Dendritic cell treated with granulocyte-macrophage colony-stimulating factor and Interleukin-4, amounts not matched to agents 40 ng/mL and 50 ng/mL, for 4 days (primary cell): ENCODE measurements around the gene CAB39.
A peak's percentile ranks its signal among the peaks of the same experiment; 100 is the strongest.

ENCODE experiments used
- H3K27ac Mint-ChIP-seq: one replicate; pipeline ENCODE4 v1.8.0; 2022; ENCODE audit warnings: mild to moderate bottlenecking, mixed read lengths
- H3K27me3 Mint-ChIP-seq: one replicate; pipeline ENCODE4 v1.8.0; 2022; ENCODE audit warnings: mild to moderate bottlenecking, mixed read lengths
- H3K36me3 Mint-ChIP-seq: one replicate; pipeline ENCODE4 v1.8.0; 2022; ENCODE audit warnings: low read depth, mixed read lengths
- H3K4me1 Mint-ChIP-seq: one replicate; pipeline ENCODE4 v1.8.0; 2022; ENCODE audit warnings: low read depth, mixed read lengths
- H3K4me3 Mint-ChIP-seq: one replicate; pipeline ENCODE4 v1.8.0; 2022; ENCODE audit warnings: mild to moderate bottlenecking, moderate library complexity, mixed read lengths
- H3K9me3 Mint-ChIP-seq: one replicate; pipeline ENCODE4 v1.8.0; 2022; ENCODE audit warnings: mixed read lengths
- intact Hi-C: fragments of 100-400 bp; cut with micrococcal nuclease; formaldehyde crosslinking; loops from one replicate; pipeline ENCODE4 v1.15.0; 2022

CAB39 gene

GRCh38 chr2:230734247-230735175 is 21.9 kb downstream of the CAB39 start:
- H3K4me1 Mint-ChIP-seq, result peaks cover 49% of the 10 kb centered on the region
- H3K36me3 Mint-ChIP-seq, result peaks cover 25% of the 10 kb centered on the region
- no peak overlapping the region for H3K4me3 Mint-ChIP-seq
- intact Hi-C loops, result no loop called here
- H3K27ac Mint-ChIP-seq, result peak overlapping the region; percentile 65
- H3K27me3 Mint-ChIP-seq, result no peaks in the 10 kb centered on the region
- no peaks in the 10 kb centered on the region for H3K9me3 Mint-ChIP-seq

DNA sequence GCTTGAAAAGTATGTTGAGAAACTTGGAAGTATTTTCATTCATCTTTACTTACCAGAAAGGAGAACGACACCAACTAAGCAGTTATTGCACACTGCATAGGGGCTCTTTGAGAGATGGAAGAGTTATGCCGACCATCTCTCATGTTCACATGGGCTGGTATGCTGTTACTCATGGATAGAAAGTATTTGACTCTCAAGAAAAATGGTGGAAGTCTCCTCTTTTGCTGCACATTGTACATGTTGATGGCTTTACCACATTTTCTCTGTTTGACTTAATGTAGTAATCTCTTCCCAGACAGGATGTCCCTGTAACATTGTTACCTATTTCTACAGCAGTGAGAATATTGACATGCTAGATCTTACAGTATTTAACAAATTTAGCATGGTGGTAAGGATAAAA is 23.2 kb downstream of the CAB39 start:
- H3K4me3 Mint-ChIP-seq, result no peak overlapping the region
- intact Hi-C loops, result no loop called here
- peaks cover 54% of the 10 kb centered on the region for H3K4me1 Mint-ChIP-seq

GRCh38 chr2:230737300-230737699 is 24.7 kb downstream of the CAB39 start:
- no peaks in the 10 kb centered on the region for H3K27me3 Mint-ChIP-seq
- H3K4me1 Mint-ChIP-seq, result peaks cover 53% of the 10 kb centered on the region
- intact Hi-C loops, result no loop called here
- no peak overlapping the region for H3K27ac Mint-ChIP-seq
- H3K4me3 Mint-ChIP-seq, result no peak overlapping the region
- H3K9me3 Mint-ChIP-seq, result no peaks in the 10 kb centered on the region
- H3K36me3 Mint-ChIP-seq, result peaks cover 49% of the 10 kb centered on the region

More for the DNA sequence above, 23.2 kb downstream of the CAB39 start:
- Mint-ChIP-seq H3K9me3 (no peaks in the 10 kb centered on the region), H3K27ac (no peak overlapping the region), H3K36me3 (peaks cover 39% of the 10 kb centered on the region), H3K27me3 (no peaks in the 10 kb centered on the region)

DNA sequence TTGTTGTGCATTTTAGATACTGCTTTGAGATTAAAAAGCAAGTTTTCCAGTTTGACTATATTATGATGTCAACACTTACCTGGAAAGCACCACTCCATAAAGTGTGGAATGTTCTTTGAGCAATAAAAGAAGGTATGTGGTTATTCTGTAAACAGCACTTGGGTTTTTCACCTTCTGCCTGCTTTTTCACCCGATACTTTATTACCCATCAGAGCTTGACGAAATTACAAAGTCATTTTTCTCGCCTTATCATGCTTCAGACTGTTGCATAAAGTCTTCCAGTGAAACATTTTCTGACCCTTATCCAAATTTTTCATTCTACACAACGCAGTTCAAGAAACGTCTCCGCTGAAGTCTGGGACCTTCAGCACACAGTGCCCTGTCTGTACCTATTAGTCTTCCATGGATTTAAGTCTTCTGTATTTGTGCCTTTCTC is 25.2 kb downstream of the CAB39 start:
- Mint-ChIP-seq H3K27ac (no peak overlapping the region), H3K9me3 (no peaks in the 10 kb centered on the region), H3K4me1 (peaks cover 53% of the 10 kb centered on the region), H3K4me3 (no peak overlapping the region), H3K27me3 (no peaks in the 10 kb centered on the region), H3K36me3 (peaks cover 54% of the 10 kb centered on the region)
- intact Hi-C loops, result no loop called here

- peaks cover 57% of the 10 kb centered on the region for H3K36me3 Mint-ChIP-seq
- no peak overlapping the region for H3K4me3 Mint-ChIP-seq
- intact Hi-C loops, result no loop called here
- H3K27me3 Mint-ChIP-seq, result no peaks in the 10 kb centered on the region
- H3K9me3 Mint-ChIP-seq, result no peaks in the 10 kb centered on the region
- H3K27ac Mint-ChIP-seq, result no peak overlapping the region
- H3K4me1 Mint-ChIP-seq, result peaks cover 51% of the 10 kb centered on the region
Observed at GRCh38 chr2:230738391-230738811, 25.8 kb downstream of the CAB39 start.

DNA sequence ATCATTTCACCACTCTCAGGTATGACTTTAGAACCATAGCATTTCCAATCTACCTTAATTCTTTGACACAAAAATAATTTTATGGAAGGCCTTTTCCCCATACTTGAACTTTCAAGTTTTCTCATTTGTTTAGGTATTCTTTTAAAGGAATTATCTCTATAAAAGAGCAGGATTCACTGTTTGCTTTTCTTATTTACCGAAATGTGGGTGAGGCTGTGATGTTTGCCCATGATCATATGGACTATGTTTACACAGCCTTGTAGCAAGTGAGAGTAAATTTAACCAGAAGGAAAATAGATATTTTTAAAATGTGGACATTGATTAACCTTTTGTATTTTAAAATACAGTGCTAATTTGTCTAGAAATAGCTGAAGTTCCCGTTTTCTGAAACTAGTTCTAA is 26.3 kb downstream of the CAB39 start:
- intact Hi-C loops, result no loop called here
- Mint-ChIP-seq H3K4me3 (no peak overlapping the region), H3K36me3 (peaks cover 56% of the 10 kb centered on the region), H3K27ac (no peak overlapping the region), H3K27me3 (no peaks in the 10 kb centered on the region), H3K4me1 (peaks cover 46% of the 10 kb centered on the region), H3K9me3 (no peaks in the 10 kb centered on the region)

DNA sequence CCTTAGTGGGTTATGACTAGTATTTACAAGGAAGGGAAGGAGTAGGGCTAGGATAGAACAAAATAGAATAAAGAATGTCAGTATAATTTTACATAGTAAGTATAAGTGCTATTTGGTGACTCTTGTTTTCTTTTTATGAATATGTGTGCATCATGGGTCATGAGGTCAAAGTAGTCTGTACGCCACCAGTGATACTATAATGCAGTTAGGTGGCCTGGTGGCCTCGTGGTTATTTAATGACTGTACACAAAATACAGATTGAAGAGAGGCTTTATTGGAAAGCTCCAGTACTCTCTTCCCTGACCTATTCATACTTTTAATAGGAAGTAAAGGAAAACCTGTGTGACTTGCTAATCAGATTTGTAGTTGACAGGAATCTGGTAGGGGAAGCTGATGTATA is 27.3 kb downstream of the CAB39 start:
- Mint-ChIP-seq H3K27me3 (no peaks in the 10 kb centered on the region), H3K4me1 (peaks cover 36% of the 10 kb centered on the region), H3K4me3 (no peak overlapping the region), H3K9me3 (no peaks in the 10 kb centered on the region), H3K27ac (no peak overlapping the region), H3K36me3 (peaks cover 54% of the 10 kb centered on the region)
- intact Hi-C loops, result no loop called here

GRCh38 chr2:230742781-230743180 is 30.1 kb downstream of the CAB39 start:
- peaks cover 37% of the 10 kb centered on the region for H3K4me1 Mint-ChIP-seq
- peaks cover 76% of the 10 kb centered on the region for H3K36me3 Mint-ChIP-seq
- intact Hi-C loops, result no loop called here
- no peak overlapping the region for H3K4me3 Mint-ChIP-seq
- no peak overlapping the region for H3K27ac Mint-ChIP-seq
- no peaks in the 10 kb centered on the region for H3K27me3 Mint-ChIP-seq
- H3K9me3 Mint-ChIP-seq, result no peaks in the 10 kb centered on the region

DNA sequence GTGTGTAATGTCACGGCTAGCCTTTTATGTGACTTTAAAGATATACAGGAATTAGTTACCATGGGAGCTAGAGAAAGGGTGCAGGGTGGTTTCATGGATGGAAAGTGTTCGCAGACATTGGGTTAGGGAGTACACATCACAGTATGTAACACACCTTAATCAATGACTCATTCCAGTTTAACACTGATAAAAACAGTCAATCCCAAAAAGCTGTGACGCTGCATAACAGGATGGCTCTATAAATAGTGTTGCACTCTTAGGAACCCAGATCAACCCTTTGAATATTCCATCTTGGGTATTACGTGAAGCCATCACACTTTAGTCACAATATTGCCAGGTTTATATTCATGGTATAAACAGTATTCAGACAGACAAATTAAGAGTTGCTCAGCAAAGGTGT is 33.6 kb downstream of the CAB39 start:
- peaks cover 38% of the 10 kb centered on the region for H3K4me1 Mint-ChIP-seq
- H3K4me3 Mint-ChIP-seq, result no peak overlapping the region
- H3K36me3 Mint-ChIP-seq, result peaks cover 61% of the 10 kb centered on the region
- intact Hi-C loops, result no loop called here
- H3K27me3 Mint-ChIP-seq, result no peaks in the 10 kb centered on the region
- no peak overlapping the region for H3K27ac Mint-ChIP-seq
- H3K9me3 Mint-ChIP-seq, result no peaks in the 10 kb centered on the region

DNA sequence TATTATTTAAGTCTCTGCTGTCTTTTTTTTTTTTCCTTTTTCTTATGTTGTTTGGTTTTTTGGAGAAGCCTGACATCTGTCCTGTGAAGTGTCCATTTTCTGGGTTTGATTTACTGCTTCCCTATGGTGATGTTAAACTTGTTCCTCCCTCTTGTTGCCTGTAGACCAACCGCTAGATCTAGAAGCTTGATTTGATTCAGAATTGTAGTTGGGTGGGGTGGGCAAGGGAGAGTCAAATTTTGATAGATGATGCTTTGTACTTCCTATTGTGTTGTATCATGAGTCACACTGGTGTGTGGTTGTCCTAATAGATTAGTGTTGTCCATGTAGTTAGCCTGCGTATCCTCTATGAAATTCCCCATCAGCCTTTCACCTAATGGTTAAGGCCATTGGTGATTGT is 35.4 kb downstream of the CAB39 start:
- peak overlapping the region; percentile 35 for H3K27ac Mint-ChIP-seq
- peaks cover 56% of the 10 kb centered on the region for H3K36me3 Mint-ChIP-seq
- intact Hi-C loops, result no loop called here
- H3K27me3 Mint-ChIP-seq, result no peaks in the 10 kb centered on the region
- H3K4me1 Mint-ChIP-seq, result peaks cover 38% of the 10 kb centered on the region
- H3K4me3 Mint-ChIP-seq, result no peak overlapping the region
- H3K9me3 Mint-ChIP-seq, result no peaks in the 10 kb centered on the region

GRCh38 chr2:230749111-230749510 is 36.5 kb downstream of the CAB39 start:
- H3K27ac Mint-ChIP-seq, result no peak overlapping the region
- peaks cover 37% of the 10 kb centered on the region for H3K4me1 Mint-ChIP-seq
- H3K4me3 Mint-ChIP-seq, result no peak overlapping the region
- H3K27me3 Mint-ChIP-seq, result no peaks in the 10 kb centered on the region
- H3K9me3 Mint-ChIP-seq, result peaks cover 4% of the 10 kb centered on the region
- intact Hi-C loops, result no loop called here
- H3K36me3 Mint-ChIP-seq, result peaks cover 55% of the 10 kb centered on the region

- H3K27me3 Mint-ChIP-seq, result no peaks in the 10 kb centered on the region
- no peak overlapping the region for H3K4me3 Mint-ChIP-seq
- H3K9me3 Mint-ChIP-seq, result peaks cover 12% of the 10 kb centered on the region
- no peak overlapping the region for H3K27ac Mint-ChIP-seq
- H3K4me1 Mint-ChIP-seq, result peaks cover 57% of the 10 kb centered on the region
- peaks cover 60% of the 10 kb centered on the region for H3K36me3 Mint-ChIP-seq
- intact Hi-C loops, result no loop called here
Observed at GRCh38 chr2:230751062-230751461, 38.4 kb downstream of the CAB39 start.

- intact Hi-C loops, result no loop called here
- H3K27ac Mint-ChIP-seq, result peak overlapping the region; percentile 53
- no peak overlapping the region for H3K4me3 Mint-ChIP-seq
- H3K4me1 Mint-ChIP-seq, result peaks cover 63% of the 10 kb centered on the region
- no peaks in the 10 kb centered on the region for H3K27me3 Mint-ChIP-seq
- H3K9me3 Mint-ChIP-seq, result peaks cover 12% of the 10 kb centered on the region
- peaks cover 39% of the 10 kb centered on the region for H3K36me3 Mint-ChIP-seq
Observed at GRCh38 chr2:230754200-230754599, 41.6 kb downstream of the CAB39 start.

- intact Hi-C loops, result loop anchor here (5.0 kb wide), 1 partner anchor 40 kb away; no protein-coding TSS in a partner anchor
- H3K36me3 Mint-ChIP-seq, result peaks cover 59% of the 10 kb centered on the region
- peaks cover 67% of the 10 kb centered on the region for H3K4me1 Mint-ChIP-seq
- H3K9me3 Mint-ChIP-seq, result peaks cover 12% of the 10 kb centered on the region
- no peak overlapping the region for H3K27ac Mint-ChIP-seq
- H3K27me3 Mint-ChIP-seq, result no peaks in the 10 kb centered on the region
- H3K4me3 Mint-ChIP-seq, result no peak overlapping the region
Observed at GRCh38 chr2:230757476-230757875, 44.8 kb downstream of the CAB39 start.
